HG03066 (cell line): ENCODE data around the gene SEMA4G.
A peak's percentile ranks its signal among the peaks of the same experiment; 100 is the strongest.

Experiments used
- ATAC-seq: cut with Tn5 transposase; IDR thresholded peaks from one replicate; pipeline ENCODE4 v1.9.1; 2021; ENCODE audit warnings: low read depth; ENCODE audit not compliant: unreplicated experiment

The SEMA4G gene

DNA sequence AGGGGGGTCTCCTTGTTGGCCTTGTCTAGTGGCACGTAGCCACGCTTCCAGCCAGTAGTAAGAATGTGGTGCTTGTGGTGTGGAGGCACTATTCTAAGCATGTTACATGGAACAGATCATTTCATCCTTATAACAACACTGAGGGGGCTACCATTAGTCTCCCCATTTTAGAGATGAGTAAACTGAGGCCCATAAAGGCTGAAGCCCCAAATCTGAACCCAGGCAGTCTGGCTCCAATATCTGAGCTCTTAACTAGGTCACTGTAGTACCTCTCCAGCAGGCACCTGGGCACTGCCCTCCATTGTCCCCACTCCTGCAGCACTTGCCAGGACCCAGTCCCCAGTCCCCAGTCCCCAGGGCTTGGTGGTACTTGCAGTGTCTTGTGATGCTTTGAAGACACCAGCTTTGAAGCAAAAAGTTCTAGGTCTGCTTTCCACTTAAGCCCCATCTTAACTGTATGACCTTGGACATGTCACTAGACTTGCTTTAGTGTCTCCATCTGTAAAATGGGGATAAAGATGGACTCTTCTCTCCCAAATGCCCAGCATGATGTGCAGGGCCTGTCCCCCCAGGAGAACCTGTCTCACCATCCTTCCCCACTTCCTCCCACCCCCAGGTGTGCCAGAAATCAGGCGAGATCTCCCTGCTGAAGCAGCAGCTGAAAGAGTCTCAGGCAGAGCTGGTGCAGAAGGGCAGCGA, 36.7 kb downstream of the SEMA4G start:
- ATAC-seq = no peak

DNA sequence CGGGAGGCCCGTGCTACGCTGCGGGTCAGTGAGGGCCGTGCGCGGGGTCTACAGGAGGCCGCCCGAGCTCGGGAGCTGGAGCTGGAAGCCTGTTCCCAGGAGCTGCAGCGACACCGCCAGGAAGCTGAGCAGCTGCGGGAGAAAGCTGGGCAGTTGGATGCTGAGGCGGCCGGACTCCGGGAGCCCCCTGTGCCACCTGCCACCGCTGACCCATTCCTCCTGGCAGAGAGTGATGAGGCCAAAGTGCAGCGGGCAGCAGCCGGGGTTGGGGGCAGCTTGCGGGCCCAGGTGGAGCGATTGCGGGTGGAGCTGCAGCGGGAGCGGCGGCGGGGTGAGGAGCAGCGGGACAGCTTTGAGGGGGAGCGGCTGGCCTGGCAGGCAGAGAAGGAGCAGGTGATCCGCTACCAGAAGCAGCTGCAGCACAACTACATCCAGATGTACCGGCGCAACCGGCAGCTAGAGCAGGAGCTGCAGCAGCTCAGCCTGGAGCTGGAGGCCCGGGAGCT, 37.3 kb downstream of the SEMA4G start:
- ATAC-seq = no peak

DNA sequence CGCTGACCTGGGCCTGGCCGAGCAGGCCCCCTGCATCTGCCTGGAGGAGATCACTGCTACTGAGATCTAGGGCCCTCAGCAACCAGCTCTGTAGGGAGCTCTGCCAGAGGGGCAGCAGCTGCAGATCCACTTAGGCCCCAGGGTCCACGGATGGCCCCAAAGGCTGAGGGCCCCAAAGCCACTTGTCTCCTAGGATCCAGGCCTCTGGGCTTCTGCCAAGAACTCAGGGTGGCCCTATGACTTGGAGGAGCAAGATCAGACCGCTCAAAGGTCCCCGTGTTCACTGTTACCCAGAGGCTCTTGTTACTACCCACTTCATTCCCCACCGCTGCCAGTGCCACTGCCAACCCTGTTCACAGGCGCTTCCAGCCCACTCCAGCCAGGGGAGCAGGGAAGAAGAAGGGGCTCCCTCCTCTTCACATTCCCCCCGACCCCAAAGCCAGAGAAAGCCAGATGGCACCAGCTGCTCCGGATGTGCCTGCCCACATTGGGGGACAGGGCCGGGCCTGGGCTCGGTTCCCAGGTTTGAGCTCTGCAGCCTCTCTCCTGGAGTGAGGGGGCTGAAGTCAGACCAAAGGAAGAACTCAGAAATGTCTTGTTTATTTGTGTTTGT, 37.9 kb downstream of the SEMA4G start:
- no peak for ATAC-seq

DNA sequence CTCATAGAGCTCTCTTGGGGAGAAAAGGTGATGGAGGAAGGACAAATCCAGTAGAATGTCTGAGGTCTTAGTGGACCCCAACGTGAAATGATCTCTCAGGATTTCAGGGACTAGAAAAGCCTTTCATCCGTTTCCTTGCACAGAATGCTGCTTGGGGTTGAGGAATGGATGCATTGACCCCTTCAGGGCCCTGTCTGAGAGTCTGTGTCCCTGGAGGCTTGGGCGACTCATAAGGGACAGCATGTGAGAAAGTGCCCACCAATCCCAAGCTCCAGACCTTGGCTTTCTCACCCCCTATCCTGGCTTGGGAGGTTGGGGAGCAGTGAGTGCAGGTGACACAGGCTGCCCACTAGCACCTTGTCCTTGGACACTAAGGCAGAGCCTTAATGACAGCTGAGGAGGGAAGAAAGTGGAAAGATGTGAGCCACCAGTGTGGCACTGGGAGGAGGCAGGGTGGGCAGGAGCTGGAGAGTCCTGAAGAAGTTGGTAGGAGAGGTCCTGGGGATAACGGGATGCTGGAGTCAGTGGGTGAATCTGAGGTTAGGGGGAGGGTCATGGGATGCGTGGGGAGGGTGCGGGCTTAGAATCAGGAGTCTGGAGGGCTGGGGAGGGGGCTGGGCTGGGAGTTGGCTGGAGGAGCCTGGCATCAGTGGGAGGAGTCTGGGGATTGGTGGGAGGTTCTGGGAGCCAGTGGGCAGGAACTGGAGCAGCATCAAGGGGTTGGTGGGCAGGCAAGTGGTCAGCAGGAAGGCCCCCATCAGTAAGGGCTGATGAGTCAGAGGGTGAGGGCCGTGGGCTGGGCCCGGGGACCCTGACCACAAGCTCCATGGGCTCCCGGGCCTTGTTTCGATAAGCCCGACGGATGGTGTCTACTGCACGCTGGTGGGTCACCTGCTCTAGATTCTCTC, 38.9 kb downstream of the SEMA4G start:
- ATAC-seq = no peak

DNA sequence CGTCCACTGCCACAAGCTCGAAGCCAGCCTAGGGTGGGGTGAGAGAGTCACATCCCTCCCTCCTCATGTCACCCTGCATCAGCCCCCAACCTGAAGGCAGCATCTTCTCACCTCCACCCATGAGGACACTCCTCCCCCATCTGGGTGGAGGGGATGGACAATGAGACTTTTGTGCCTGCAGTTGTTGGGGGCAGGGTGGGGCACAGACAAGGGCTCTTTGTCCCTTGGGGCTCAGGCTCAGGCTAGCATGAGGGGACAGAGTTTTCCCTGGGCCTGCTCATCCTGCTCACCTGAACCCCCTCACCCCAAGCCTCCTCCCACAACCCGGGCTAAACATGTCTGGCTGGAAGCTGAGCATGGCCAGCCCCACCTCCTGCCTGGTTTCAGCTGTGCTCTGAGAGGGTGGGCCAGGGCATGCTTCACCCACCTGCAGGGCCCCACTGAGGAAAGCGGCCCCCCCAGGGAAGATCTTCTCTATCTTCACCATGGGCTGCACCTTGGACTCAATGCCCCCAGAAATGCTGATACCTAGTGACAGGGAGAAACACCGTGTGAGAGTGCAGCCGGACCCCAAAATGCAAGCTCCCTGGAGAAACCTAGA, 39.6 kb downstream of the SEMA4G start:
- ATAC-seq = no peak

DNA sequence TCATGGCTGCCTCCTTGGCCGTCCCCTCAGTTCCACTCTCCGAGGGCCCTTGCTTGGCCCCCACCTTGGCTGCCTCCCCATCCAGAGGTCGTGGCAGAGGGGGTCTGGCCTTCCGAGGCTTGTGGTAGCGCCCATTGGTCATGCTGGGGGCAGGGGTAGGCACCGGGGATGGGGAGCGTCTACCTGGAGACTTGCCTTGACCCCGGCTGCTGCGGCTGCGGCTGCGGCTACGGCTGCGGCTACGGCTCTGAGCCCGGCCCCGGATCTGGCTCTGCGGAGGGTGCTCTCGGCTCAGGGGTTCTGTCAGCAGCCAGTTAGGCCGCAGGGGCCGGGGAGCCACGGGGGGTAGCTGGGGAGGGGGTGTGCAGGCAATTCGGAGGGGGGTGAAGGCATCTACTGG, 41.0 kb downstream of the SEMA4G start:
- no peak for ATAC-seq

DNA sequence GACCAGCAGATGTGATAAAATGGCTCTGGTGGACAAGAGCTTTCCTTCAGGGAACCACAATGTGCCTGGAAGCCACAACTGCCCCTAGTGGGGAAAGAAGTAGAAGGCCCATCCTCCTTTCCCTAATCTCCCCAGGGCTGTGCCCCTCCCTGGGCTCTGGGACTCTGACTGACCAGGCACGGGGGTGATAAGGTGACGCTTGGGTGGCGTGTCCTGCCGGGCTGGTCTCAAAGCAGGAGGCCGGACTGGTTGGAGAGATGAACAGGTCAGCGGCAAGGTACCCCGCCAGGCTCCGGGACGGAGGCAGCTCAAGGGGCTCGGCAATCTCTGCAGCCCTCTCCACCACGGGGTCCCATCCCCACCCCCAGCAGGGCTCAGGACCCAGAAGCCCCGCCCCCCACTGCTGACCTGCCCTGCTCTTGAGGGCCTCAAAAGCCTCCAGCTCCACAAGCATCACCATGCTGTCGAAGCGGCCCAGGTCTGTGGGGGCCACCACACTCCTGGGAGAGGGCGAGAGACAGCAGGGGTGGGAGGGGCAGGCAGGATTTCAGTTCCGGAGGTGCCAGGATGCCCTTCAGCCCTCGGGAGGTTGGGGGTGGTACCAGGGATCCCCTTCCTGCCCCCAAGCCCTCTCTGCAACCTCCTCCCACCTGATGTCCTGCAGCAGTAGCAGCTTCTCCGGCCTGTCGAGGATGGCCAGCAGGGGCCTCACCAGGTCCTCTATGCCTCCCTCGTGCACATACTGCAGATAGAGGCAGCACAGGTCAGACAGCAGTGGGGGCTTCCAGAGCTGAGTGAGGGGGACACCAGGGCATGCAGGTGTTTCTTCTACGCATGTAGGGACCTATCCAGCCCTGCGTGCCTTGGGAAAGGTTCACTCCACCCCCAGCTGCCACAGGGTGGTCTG, 42.5 kb downstream of the SEMA4G start:
- no peak for ATAC-seq

DNA sequence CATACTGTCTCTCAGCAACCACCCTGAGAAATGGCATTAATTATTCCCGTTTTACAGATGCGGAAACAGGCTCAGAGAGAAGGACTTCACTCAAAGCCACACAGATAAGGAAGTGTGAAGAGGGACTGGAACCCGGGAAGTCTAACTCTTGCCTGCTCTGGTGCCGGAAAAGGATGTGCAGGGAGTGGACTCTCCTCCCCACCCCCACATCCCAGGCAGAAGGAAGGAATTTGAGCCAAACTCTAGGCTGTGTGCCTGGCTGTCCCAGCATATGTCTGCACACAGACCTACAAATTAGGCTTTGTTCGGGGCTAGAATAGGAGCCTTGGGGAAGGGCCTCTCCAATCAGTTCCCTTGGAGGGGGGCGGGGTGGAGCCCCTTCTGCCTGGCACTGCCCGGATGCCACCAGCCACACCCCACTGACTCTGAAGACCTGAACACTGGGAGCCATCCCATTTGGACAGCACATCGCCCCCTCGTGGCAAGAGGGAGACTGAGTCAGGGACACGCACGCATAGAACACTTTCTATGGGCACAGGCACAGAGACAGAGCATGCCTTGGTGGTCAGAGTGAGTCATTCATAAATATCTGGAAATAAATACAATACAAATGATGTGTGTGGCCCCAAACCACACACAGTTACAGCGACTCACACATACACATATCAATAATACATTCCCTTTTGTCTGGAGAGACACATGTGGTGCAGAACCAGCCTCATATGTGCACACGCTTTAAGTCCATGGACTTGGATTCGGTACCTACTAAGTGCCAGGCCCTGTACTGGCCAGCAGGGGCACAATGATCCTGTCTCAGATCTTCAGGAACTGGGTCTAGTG, 43.4 kb downstream of the SEMA4G start:
- ATAC-seq = peak; percentile 66

DNA sequence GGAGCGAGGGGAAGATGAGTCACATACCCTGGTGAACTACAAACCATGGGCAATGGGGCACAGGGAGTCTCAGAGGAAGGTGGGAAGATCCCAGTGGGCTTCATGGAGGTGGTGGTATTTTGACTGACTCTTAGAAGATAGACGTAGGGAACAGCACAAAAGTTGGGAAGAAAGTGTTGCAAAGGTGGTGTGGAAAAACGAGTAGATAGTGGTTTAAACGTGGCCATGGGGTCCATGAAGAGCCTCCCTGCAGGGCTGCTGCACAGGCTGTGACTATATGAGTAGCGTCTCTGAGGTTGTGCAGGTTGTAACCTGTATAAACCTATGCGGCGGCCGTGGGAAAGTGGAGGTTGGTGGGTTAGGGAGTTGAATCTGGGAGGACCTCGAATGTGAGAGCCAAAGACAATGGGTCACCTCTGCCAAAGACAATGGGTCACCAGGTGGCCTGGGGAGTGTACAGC, 44.1 kb downstream of the SEMA4G start:
- no peak for ATAC-seq

DNA sequence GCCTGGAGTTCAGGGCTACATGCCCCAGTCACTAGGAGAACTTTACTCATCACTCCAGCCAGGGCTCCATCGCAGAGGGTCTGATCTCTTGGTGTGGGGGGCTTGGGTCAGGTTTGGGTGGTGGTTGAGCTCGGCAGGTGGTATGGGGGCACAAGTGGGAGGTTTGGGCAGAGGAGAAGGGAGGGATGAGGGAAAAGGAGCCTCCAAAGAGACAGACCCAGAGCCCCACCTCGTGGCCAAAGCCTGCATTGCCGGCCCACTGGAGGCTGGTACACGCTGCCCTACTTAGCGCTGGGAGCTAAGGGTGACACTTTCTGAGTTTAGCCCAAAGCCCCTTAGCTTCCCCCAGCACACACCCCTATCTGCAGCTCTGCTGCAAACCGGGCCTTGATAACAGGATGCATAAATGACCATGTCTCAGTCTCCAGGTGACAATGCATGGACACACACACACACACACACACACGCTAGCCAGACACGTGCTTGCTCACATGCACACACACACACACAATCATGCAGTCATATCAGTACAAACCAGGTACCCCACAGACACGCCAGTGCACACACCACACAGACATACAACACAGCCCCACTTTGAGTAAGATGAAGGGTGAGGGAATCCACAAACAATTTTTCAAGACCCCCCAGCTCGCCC, 45.1 kb downstream of the SEMA4G start:
- ATAC-seq = no peak

DNA sequence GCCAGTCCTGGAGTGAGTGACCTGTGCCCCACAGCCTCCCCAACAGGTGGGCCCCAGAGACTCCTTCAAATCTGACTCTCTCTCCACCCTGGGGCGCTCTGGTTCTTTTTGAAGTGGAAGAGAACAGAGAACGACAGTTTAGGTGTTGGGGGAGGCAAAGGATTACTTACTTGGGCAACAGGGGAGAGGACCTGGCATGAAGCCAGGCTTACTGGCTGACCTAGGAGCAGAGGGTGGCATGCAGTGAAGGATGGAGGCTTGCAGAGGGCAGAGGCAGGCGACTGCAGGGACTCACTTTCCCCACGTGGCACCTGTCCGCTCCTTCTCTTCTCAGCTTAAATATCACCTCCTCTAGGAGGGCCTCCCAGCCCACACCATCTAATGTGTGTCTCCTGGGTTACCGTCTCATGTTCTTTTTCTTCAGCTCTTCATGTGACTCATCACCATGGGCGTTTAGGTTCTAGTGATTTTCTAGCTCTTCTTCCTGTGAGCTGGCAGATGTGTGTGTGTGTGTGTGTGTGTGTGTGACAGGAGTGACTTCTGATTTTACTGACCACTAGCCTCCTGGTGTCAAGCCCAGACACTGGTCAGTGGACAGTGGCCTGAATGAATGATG, 45.8 kb downstream of the SEMA4G start:
- ATAC-seq = no peak

DNA sequence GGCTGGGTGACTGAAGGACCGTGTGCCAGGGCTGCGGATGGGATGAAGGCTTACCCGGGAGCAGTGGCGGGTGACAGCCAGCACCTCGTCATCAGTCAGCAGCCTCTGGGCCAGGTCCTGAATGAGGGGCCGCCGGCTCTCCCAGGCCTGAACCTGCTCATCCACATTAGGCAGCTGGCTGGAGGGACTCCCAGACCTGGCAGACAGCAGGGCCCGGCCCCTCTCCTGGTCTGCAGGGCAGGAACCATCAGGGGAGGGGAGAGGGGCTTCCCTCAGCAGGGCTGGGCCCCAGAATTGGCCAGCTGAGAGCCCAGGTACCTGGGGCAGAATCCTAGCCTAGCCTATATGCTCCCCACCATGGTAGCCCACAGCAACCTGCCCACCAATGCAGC, 46.3 kb downstream of the SEMA4G start:
- ATAC-seq = no peak

DNA sequence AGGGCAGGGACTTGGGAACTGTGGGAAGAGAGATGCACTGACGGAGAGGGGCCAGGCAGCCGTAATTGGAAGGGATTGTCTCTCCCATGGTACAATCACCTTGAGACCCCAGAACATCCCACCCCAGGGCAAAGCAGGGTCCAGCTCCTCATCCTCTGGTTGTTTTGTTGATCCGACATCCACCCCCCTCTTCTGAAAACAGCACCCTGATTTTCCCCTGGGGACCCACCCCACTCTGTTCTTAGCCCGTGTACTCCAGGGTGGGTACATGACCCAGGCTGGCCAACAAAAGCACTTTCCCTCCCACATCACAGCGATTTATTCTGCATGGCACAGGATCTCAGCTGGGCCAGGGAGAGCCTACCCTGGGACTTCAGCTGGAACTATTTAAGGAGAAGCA, 47.5 kb downstream of the SEMA4G start:
- ATAC-seq = no peak

DNA sequence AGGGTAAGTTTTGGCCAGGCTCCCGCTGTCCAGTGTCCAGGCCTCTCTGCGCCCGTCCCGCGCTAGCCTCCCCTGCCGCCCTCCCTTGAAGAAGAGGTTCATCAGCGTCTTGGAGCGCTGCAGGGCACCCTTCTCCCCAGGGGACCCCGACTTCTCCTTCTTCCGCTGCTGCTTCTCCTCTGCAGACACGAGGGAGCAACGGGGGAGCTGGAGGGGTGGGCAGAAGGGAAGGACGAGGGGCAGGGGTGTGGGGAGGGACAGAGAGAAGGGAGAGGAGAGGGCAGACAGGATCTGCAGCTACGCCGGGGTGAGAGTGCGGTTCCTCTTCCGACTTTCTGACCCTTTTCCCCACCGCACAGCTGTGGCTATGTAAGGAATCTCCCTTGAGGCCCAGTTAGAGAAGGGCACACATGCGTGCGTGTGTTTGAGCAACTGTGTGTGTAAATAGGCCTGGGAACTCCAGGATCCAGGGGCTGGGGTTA, 48.9 kb downstream of the SEMA4G start:
- ATAC-seq = no peak

DNA sequence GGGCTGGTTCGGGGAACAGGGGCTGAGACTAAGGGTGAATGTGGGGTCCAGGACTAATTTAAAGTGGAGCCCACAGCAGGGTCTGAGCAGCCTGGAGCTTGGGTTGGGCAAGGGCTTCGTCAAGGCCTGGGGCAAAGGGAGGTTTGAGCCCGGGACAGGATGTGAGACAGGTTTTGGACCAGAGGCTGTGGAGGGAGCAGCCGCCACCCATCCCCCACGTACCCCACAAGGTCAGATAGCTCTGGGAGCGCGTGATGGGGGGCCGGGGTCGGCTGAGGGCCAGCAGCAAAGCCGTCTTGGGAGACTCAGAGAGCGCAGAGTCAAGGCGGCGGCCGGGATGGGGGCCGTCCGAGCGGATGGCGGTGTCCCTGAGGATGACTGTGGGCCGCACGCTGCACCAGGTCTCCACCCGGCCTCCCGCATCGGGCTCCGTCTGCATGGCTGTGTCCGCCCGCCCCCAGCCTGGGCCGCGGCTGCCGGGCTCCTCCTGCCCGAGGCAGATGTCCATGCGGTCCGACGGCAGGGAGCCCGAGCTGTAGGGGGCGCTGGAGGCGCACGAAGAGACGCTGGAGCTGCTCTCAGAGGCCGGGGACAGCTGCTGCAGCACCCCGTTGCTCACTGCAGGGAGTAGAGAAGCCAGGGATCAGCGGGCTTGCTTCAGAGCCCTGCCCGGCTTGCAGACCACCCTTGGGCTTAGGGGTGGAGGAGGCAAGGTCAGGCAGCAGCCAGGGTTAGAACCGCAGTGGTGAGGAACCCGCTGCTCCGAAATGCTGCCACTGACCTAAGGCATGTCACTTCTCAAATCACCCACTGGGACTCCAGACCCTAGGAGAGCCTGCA, 49.5 kb downstream of the SEMA4G start:
- peak; percentile 55 for ATAC-seq
